ENCODE measurements around the gene RETREG1. TPM values are rescaled to one million over a fixed set of nuclear protein-coding genes. Genes with fewer than 3 reads are reported as not detected.
"Not testable (repeated sequence)": the region's sequence is repeated elsewhere in the genome, so short reads cannot be mapped to it uniquely, and the experiment has no call there.

Gene RETREG1
- total and polyA plus RNA-seq, 11 donors, result 24.5 to 219 (median 169) TPM

- intact Hi-C loops (cut with DNase I), result loop anchor here in 4 of 10 donors (5.0 to 10.0 kb wide), 6 partner anchors 103 to 985 kb away; no protein-coding TSS in a partner anchor
- Histone ChIP-seq H3K4me1 (peaks cover 0 to 15% (median 7%) of the 10 kb centered on the region in 12 donors), H3K9me3 (no peaks in the 10 kb centered on the region), H3K27me3 (no peaks in the 10 kb centered on the region), H3K36me3 (peaks cover 0 to 96% (median 74%) of the 10 kb centered on the region in 9 donors), H3K27ac (no peak overlapping the region), H3K4me3 (no peak overlapping the region)
- no peak for DNase-seq
- TF ChIP-seq, protein P1, sequence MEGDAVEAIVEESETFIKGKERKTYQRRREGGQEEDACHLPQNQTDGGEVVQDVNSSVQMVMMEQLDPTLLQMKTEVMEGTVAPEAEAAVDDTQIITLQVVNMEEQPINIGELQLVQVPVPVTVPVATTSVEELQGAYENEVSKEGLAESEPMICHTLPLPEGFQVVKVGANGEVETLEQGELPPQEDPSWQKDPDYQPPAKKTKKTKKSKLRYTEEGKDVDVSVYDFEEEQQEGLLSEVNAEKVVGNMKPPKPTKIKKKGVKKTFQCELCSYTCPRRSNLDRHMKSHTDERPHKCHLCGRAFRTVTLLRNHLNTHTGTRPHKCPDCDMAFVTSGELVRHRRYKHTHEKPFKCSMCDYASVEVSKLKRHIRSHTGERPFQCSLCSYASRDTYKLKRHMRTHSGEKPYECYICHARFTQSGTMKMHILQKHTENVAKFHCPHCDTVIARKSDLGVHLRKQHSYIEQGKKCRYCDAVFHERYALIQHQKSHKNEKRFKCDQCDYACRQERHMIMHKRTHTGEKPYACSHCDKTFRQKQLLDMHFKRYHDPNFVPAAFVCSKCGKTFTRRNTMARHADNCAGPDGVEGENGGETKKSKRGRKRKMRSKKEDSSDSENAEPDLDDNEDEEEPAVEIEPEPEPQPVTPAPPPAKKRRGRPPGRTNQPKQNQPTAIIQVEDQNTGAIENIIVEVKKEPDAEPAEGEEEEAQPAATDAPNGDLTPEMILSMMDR (IDR thresholded peaks at IDR 0.05), result no peak
- no peak for TF ChIP-seq POLR2A (IDR thresholded peaks at IDR 0.05)
- 82 to 93% (median 87%) methylated on average over 2 of the region's 2 CpGs for WGBS, 4 donors
- no peak for ATAC-seq
These were observed 166.6 kb downstream of the RETREG1 start for GRCh38 chr5:16450163-16450562.

DNA sequence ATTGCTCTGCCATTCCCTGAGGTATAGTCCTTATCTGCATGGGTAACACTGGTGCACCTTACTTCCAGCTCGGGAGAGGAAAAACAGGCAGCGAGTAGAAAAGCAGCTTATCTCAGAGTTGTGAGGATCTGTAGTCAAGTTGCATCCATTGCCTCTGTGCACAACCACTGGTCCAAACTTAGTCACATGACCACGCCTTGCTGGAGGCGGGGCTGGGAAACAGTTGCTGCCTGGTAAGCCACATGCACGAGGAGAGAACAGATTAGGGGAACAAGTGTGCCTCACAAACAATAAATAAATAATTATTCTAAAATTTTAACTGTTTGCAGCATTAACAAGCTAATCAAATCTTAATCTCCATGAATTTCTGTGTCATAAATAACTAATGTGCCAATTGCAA, 169.8 kb downstream of the RETREG1 start:
- no peaks in the 10 kb centered on the region for H3K27me3 ChIP-seq
- no peaks in the 10 kb centered on the region for H3K9me3 ChIP-seq
- intact Hi-C loops (cut with DNase I), result loop anchor here in 1 of 10 donors (10.0 kb wide), 1 partner anchor 272 kb away; the partner anchor contains the start of gene MARCHF11
- no peak overlapping the region for H3K4me3 ChIP-seq
- H3K36me3 ChIP-seq, result peaks cover 0 to 69% (median 51%) of the 10 kb centered on the region in 9 donors
- WGBS, 4 donors, result 77 to 81% (median 78%) methylated on average over 5 of the region's 5 CpGs
- no peaks in the 10 kb centered on the region for H3K4me1 ChIP-seq
- H3K27ac ChIP-seq, result no peak overlapping the region
- no peak for TF ChIP-seq POLR2A (IDR thresholded peaks at IDR 0.05)
- TF ChIP-seq, protein P1 (IDR thresholded peaks at IDR 0.05), result no peak
- ATAC-seq (no peak), DNase-seq (no peak)

GRCh38 chr5:16437977-16438376, 178.8 kb downstream of the RETREG1 start:
- DNase-seq, result no peak
- Histone ChIP-seq H3K4me1 (no peaks in the 10 kb centered on the region), H3K9me3 (no peaks in the 10 kb centered on the region), H3K4me3 (no peak overlapping the region), H3K27me3 (peaks cover 0 to 3% (median 0%) of the 10 kb centered on the region in 9 donors), H3K27ac (no peak overlapping the region), H3K36me3 (no peaks in the 10 kb centered on the region)
- ATAC-seq, result no peak
- intact Hi-C loops (cut with DNase I), result no loop called here
- TF ChIP-seq, protein P1 (IDR thresholded peaks at IDR 0.05), result peak in 2 of 12 donors; percentile 12 to 19
- no peak for TF ChIP-seq POLR2A (IDR thresholded peaks at IDR 0.05)
- 65 to 82% (median 74%) methylated on average over 1 of the region's 1 CpG for WGBS, 4 donors

DNA sequence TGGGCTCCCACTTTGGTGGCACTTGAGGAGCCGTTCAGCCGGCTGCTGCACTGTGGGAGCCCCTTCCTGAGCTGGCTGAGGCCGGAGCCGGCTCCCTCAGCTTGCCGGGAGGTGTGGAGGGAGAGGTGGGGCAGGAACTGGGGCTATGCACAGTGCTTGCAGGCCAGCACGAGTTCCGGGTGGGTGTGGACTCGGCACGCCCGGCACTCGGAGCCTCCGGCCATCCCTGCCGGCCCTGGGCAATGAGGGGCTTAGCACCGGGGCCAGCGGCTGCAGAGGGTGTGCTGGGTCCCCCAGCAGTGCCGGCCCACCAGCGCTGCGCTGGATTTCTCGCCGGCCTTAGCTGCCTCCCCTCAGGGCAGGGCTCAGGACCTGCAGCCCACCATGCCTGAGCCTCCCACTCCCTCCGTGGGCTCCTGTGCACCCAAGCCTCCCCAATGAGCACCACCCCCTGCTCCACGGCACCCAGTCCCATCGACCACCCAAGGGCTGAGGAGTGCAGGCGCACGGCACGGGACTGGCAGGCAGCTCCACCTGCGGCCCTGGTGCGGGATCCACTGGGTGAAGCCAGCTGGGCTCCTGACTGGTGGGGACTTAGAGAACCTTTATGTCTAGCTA, 180.6 kb downstream of the RETREG1 start:
- H3K9me3 ChIP-seq; H3K36me3 ChIP-seq; H3K4me1 ChIP-seq; H3K27me3 ChIP-seq; DNase-seq; ATAC-seq; intact Hi-C loops (cut with DNase I); H3K4me3 ChIP-seq; H3K27ac ChIP-seq: not testable (repeated sequence)
- WGBS, 4 donors, result 85 to 90% (median 88%) methylated on average over 4 to 28 of the region's 28 CpGs

- no peak overlapping the region for H3K27ac ChIP-seq
- no peaks in the 10 kb centered on the region for H3K9me3 ChIP-seq
- DNase-seq (no peak), ATAC-seq (no peak)
- H3K4me3 ChIP-seq, result no peak overlapping the region
- H3K27me3 ChIP-seq, result no peaks in the 10 kb centered on the region
- TF ChIP-seq, protein P1 (IDR thresholded peaks at IDR 0.05), result no peak
- TF ChIP-seq POLR2A (IDR thresholded peaks at IDR 0.05), result no peak
- 49 to 67% (median 57%) methylated on average over 2 of the region's 2 CpGs for WGBS, 4 donors
- no peaks in the 10 kb centered on the region for H3K36me3 ChIP-seq
- intact Hi-C loops (cut with DNase I), result no loop called here
- peaks cover 0 to 5% (median 0%) of the 10 kb centered on the region in 12 donors for H3K4me1 ChIP-seq
These were observed 185.3 kb downstream of the RETREG1 start for GRCh38 chr5:16431490-16431889.

Measured in heart left ventricle (tissue), 16 donors.